Measurements from ENCODE around the gene GAB4.

DNA sequence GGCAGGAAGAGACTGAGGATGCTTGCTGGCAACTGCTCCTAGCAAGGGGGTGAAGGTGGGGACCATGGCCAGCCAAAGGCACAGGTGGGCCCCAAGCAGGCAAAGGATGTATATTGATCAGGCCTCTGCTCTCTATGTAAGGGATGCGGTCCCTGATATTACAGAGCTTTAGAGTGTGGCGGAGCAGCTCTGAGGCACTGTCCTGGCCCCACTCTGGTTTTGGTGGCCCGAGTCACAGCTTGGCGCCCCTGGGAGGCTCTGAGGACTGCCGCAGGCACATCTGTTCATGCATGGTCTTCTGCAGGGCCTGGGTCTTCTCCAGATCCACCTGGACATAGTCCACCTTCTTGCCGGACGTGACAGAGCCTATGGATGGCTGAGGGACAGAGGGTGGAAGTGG is 45.5 kb downstream of the GAB4 start:
- no peak for TF ChIP-seq EZH2phosphoT487 (IDR thresholded peaks at IDR 0.05; ENCODE audit: low read length)
- TF ChIP-seq, protein P1, sequence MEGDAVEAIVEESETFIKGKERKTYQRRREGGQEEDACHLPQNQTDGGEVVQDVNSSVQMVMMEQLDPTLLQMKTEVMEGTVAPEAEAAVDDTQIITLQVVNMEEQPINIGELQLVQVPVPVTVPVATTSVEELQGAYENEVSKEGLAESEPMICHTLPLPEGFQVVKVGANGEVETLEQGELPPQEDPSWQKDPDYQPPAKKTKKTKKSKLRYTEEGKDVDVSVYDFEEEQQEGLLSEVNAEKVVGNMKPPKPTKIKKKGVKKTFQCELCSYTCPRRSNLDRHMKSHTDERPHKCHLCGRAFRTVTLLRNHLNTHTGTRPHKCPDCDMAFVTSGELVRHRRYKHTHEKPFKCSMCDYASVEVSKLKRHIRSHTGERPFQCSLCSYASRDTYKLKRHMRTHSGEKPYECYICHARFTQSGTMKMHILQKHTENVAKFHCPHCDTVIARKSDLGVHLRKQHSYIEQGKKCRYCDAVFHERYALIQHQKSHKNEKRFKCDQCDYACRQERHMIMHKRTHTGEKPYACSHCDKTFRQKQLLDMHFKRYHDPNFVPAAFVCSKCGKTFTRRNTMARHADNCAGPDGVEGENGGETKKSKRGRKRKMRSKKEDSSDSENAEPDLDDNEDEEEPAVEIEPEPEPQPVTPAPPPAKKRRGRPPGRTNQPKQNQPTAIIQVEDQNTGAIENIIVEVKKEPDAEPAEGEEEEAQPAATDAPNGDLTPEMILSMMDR (IDR thresholded peaks at IDR 0.05; ENCODE audit: low read length) = no peak
- no peak for TF ChIP-seq EZH2 (optimal IDR thresholded peaks at IDR 0.05; ENCODE audit: low read depth, low read length)

Data from MM.1S (cell line).